Vagina (tissue), 2 donors: ENCODE data around the gene PHTF1.

ENCODE experiments used
- POLR2A ChIP-seq, 2 donors: fragments of 450-650 bp; IDR thresholded peaks; one replicate each; pipeline ENCODE4 v1.6.1; 2017; ENCODE audit warnings: antibody characterized with exemption in 2 of 2, mild to moderate bottlenecking in 2 of 2, moderate library complexity in 2 of 2
- TF ChIP-seq, protein P1 (sequence below), 3 experiments: fragments of 450-650 bp in 2 of 3; fragments of 200-600 bp in 1 of 3; sonication (generic) in 1 of 3; IDR thresholded peaks; one replicate each; pipeline ENCODE4 v1.5.1; 2017 to 2019; ENCODE audit warnings: antibody characterized with exemption in 3 of 3, mild to moderate bottlenecking in 2 of 3, moderate library complexity in 2 of 3

DNA sequence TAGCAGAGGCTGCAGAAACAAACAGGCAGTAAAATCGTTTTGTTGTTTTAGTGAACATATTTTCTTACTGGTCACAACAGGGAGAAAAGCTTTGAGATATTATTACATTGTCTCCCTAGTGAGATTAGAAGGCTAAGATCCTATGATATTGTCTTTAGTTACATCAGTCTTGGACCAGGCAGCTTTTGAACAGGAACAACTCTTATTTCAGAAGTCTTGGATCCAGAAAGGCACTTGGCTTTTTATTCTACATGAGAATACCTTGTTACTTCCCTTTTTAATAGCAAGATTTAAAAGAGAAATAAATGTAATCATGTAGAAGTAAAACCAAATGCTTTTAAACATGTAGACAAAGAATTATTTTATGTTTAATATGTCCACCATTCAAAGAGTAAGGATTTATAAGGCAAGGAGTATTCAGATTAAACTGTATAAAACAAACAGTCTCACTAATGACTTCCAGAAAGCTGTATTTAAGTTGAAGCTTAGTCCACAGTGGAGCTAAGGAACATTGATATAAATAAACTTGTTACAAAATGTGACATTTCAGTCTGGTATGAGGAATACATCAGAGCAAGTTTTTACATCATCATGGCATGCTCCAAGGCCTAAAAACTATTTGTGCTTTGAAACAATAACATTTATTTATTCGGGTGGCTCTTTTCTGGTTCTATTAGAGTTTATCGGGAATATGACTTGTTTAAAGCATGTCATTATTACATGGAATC, 72.2 kb downstream of the PHTF1 start:
- TF ChIP-seq, protein P1, sequence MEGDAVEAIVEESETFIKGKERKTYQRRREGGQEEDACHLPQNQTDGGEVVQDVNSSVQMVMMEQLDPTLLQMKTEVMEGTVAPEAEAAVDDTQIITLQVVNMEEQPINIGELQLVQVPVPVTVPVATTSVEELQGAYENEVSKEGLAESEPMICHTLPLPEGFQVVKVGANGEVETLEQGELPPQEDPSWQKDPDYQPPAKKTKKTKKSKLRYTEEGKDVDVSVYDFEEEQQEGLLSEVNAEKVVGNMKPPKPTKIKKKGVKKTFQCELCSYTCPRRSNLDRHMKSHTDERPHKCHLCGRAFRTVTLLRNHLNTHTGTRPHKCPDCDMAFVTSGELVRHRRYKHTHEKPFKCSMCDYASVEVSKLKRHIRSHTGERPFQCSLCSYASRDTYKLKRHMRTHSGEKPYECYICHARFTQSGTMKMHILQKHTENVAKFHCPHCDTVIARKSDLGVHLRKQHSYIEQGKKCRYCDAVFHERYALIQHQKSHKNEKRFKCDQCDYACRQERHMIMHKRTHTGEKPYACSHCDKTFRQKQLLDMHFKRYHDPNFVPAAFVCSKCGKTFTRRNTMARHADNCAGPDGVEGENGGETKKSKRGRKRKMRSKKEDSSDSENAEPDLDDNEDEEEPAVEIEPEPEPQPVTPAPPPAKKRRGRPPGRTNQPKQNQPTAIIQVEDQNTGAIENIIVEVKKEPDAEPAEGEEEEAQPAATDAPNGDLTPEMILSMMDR (IDR thresholded peaks at IDR 0.05), result no peak
- no peak for TF ChIP-seq POLR2A (IDR thresholded peaks at IDR 0.05)
